Measurements from ENCODE around the gene CRYL1.

The CRYL1 gene

DNA sequence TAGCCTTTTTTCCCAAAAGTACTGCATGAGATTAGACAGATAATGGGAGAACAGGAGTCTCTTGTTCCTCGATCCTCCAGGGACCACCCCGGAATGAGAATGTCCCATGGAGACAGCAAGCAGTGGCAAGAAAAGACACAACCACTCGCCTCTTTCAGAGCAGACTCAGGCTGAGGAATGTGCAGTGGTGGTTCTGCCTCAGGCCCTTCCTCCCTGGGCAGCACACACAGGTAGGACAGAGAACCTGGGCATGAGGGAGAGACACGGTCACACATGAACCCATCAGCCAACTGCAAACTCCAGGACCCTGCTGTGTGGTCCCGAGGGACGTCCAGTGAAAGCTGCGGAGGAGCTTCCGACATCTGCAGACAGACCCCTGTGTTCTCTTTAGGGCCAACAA lies 31.0 kb downstream of the CRYL1 start:
- no peak for DNase-seq (ENCODE audit: low read depth)

DNA sequence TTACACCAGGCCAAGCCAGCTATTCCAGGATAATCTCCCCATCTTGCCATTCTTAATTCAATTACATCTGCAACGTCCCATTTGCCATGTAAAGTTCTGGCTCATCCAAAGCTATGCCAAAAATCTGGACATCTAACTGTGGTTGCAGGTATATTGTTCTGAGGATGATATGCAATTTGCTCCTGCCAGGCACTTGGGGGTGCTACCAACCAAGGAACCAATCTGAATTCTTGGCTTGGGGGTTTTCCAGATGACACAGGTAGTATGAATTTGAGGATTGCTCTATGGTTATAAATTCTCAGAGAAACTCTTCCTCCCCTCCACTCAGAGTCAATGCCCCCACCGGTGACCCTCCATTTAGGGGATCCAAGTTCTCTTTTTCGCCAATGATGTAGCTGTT lies 33.0 kb downstream of the CRYL1 start:
- peak; percentile 70 for DNase-seq (ENCODE audit: low read depth)

DNA sequence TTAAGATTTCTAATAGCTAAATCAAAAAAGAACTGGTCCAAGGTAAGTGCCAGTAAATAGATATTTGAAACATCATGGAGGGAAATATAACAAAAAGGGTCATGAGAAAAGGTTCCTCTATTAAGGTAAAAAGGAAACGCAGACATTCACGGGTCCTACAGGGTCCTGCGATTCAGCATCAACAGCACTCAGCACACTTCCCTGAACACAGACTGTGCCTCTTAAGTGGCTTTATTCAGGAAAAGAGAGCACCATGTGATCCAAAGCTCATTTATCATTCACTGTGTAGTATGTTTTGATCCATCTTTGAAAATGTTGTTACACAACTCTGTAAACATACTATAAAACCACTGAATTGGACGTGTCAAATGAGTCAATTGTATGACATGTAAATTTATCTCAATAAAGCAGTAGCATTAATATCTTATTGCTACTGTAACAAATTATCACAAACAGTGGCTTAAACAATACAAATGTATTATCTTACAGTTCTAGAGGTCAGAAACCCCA lies 33.7 kb downstream of the CRYL1 start:
- no peak for DNase-seq (ENCODE audit: low read depth)

DNA sequence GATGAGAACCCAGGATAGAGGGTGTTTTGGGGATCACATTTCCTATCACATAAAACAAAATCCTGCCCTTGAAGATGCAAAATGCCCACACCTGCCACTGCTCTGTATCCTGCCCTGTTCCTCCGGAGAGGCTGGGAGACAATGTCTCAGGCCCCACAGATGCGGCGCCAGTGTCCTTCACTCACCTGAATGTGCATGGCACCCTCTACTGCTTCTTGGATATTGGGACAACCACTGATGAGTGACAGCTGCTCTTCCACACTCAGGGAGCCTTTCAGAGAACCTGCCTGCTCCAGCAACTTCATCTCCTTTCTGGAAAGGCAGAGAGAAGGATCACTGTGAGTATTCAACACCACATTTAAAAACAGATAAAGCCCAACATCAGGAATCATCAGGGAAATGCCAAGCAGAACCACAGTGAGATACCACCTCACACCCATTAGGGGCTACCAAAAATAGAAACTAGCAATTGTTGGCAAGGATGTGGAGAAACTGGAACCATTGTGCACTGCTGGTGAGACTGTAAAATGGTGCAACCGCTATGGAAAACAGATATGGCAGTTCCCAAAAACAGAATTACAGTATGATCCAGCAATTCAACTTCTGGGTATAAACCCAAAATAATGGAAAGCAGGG lies 36.4 kb downstream of the CRYL1 start:
- DNase-seq (ENCODE audit: low read depth) = no peak

DNA sequence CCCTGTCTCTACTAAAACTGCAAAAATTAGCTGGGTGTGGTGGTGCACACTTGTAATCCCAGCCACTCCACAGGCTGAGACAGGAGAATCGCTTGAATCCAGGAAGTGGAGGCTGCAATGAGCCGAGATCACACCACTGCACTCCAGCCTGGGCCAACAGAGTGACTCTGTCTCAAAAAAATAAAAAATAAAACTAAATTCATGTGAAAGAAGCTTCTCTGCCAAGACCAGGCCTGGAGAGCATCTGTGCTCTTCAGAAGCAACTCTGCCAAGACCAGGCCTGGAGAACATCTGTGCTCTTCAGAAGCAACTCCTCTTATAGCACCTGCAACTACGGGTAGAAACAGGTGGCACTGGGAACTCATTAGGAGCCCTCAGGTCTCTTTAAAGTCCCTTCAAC lies 37.7 kb downstream of the CRYL1 start:
- DNase-seq (ENCODE audit: low read depth) = no peak

DNA sequence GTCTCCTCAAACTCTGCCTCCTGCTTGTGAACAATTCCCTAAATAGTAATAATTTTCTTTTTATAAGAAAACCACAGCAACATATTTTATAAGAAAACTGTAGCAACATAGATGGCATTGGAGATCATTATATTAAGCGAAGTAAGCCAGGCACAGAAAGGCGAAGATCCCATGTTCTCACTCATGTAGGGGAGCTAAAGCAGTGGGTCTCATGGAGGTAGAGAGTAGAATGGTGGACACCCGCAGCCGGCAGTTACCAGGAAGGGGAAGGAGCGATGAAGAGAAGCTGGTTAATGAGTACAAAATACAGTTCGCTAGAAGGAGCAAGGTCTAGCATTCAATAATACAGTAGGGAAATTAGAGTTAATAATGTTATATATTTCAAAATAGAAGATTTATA lies 42.9 kb downstream of the CRYL1 start:
- no peak for DNase-seq (ENCODE audit: low read depth)

DNA sequence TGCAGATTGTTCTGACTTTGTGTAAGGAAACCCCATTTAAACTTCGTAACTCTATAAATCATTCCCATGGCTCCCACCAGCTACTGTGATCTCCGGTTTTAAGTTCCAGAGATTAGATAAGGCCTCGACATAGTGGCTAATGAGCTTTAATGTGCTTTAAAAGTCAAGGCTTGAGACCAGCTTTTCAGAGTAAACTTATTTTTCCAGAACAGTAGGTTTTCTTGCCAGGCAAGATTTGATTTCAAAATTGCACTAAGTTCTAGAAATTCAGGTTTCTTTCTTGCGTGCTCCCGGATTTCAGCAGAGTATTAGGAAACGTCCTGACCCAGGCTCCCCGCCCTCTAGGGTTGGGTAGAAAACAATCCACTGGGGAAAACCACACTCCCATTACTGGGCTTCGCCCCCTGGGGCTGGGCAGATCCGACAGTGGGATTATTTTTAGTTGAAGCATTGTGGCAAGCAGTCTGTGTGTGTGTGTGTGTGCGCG lies 43.3 kb downstream of the CRYL1 start:
- no peak for DNase-seq (ENCODE audit: low read depth)

DNA sequence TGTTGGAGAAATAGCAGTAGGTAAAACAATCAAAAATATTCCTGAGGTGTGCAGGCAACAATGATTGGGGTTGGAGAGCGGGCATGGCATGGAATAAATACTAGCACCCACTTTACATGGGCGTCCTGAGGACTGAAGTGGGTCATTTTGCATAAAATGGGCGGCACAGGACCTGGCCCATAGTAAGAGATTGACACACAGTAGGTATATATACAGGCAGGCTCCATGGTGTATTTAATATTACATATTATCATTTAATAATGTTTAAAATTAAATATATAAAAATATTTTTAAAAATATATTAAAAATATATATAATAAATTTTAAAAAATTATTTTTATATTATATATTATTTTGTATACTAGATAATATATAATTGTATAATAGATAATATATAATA lies 48.3 kb downstream of the CRYL1 start:
- DNase-seq (ENCODE audit: low read depth) = no peak

DNA sequence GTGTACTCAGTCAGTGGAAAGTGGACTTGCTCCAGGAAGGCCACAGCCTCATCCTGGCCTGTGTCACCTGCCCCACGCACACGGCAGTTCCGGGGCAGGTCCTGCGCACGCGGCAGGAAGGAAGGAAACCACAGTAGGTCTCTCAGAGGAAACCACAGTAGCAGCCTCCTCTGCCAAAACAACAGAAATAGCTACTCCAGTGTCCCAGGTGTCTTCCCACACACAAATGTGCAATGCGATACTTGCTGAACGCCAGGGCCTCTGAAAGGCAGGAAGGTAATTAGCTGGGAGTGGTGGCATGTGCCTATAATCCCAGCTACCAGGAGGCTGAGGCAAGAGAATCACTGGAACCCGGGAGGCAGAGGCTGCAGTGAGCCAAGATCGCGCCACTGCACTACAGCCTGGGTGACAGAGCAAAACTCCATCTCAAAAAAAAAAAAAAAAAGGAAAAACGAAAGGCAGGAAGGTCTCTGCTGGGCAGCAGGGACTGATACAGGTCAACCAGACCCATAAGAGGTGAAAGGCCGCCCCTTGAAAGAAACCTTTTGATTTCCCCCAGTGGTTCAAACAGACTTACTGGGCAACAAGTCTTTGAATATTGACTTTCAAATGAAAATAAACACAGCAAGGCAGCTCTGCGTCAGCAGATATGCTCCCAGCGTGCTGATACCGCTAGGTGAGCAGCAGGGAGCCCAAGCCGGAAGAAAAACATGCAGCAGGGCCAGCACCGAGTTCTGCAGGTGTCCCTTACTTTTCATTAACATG lies 49.5 kb downstream of the CRYL1 start:
- DNase-seq (ENCODE audit: low read depth) = no peak

DNA sequence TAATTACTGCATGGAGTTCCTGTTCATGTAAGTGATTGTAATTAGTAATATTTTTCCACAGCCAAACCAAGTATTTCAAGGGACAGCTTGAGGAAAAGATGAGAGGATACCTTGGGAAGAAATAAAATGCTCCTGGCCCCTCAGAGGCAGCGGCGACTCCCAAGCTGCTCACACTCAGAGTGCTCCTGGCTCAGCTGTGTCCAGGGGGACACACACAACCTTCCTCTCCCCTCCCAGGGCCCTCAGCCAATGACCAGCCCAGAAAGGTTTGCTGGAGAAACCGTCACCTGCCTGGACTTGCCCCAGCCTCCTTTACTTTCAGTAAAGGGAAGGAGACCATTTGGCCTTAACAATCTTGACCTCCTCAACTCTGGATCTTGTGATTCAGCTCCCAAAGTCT lies 51.1 kb downstream of the CRYL1 start:
- no peak for DNase-seq (ENCODE audit: low read depth)

DNA sequence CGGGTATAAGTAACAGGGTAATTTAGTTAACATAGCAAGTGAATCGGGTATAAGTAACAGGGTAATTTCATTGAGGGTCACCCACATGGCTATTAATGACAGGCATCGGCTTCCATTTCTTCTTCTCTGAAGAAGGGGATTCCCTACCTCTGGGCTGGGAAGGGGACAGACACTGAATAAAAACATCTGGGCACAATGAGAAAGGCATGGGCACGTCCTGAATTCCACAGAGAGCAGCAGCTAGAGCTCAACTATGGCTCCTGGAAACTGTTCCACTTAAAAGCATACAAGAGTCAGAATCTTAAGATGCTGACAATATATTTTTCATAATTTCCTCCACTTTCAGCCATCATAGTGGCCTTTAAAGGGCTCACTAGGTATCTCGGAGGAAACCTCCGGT lies 51.8 kb downstream of the CRYL1 start:
- DNase-seq (ENCODE audit: low read depth) = no peak

DNA sequence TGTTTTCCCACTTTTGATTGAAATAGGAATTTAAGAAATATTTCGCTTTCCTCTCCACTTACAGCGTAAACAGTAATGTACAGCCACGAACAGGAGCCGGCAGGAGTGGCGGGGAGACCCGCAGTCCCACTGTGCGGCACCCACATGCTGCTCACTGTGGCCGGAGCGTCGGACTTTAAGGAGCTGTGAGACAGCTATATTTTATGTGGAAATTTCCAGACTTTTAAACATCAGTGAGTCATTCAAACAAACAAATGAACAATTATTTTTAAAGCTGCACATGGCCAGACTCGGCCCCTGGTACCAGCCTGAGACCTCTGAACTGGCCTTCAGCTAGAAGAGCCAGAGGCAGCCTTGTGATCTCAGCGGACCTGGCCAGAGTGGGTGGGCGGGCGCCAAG lies 52.5 kb downstream of the CRYL1 start:
- peak; percentile 16 for DNase-seq (ENCODE audit: low read depth)

DNA sequence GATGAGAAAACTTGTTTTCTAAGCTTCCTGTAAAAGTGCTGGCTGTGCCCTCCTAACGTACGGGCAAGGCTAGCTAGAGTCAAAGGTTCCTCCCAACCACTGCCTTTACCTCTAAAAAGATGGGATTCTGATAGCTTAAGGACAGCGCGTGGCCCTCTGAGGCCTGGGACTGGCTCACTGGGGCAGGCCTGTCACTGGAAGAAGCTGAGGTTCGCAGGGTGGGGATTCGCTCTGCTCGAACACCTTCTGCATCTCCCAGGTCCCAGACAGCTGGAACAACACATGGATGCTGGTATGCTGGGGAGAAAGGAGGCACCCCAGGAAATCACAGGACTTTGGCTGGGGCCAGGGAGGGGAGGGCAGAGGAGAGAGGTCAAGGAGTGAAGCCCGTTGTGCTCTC lies 53.1 kb downstream of the CRYL1 start:
- DNase-seq (ENCODE audit: low read depth) = no peak

DNA sequence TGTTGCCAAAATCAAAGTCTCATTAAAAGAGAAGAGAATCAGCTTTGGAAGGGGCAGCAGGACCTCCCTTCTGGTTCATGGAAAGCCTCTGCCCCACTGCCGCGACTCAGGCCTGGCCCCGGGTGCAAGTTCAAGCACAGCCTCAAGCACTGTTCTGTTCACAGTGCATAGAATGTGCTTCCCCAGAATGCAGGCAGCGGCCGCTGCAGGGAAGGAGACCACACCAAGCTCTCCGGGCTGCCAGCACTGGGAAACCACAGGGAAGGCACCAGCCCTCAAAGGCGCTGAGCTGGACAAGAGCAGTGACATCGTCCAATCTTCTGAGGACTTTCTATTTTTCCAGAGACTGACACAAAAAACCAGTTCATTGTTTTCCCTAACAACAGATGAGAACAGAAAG lies 55.5 kb downstream of the CRYL1 start:
- DNase-seq (ENCODE audit: low read depth) = no peak

DNA sequence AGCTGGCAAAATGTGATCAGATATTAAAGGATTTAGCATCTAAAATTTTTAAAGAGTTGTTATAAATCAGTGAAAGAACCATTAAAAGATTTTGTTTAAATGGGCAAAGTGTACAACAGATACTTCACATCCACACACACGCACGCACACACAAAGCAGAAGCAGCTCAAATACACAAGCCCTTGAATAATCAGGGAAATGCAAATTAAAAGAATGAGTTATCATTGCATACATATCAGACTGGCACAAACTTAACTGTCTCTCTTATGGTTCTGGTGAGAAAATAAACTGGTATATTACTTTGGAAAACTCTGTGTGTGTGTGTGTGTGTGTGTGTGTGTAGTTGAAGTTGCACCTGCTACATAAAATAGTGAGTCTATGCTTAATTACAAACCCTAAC lies 59.3 kb downstream of the CRYL1 start:
- no peak for DNase-seq (ENCODE audit: low read depth)

DNA sequence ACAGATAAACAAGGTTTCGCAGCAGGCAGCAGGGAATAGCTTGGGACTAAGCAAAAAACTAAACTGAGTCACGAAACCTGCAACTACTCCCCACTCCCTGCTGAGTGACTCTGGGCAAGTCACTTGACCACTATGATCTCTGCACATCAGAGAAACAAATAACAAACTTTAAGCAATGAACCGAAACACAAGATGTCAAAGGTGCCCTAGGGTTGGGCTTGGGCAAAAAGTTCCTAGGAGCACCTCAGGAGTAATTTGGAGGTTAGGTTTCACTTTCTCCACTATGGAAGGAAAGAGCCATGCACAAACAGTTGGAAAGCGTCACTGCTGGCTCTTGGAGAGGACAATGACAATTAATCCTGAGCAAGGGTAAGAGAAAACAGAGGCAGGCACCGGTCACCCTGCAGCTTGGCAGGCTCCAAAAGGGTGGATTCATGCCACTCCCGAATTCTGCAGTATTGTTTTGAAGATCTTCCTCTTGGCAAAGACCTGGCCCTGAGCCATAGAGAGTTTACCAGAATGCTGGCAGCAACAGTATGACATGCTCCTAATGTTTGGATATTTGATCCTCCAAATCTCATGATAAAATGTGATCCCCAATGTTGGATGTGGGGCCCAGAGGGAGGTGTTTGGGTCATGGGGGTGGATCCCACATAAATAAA lies 60.3 kb downstream of the CRYL1 start:
- DNase-seq (ENCODE audit: low read depth) = no peak

DNA sequence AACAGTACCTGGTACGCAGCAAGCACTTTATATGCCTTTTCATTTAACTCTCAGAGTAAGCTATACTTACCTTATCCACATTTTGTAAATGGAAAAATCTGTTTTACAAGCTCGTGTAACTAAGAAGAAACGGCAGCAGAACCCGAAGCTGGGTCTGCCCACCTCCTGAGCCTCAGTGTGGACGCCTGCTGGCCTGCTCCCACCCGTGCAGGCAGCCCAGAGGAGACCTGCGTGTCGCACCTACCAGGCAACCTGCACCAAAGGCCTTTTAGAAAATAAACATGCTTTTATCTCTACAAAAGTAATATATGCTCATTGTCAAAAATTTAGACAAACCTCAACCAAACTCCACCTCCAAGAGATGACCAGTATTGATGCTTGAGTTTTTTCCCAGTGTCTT lies 62.7 kb downstream of the CRYL1 start:
- DNase-seq (ENCODE audit: low read depth) = no peak

DNA sequence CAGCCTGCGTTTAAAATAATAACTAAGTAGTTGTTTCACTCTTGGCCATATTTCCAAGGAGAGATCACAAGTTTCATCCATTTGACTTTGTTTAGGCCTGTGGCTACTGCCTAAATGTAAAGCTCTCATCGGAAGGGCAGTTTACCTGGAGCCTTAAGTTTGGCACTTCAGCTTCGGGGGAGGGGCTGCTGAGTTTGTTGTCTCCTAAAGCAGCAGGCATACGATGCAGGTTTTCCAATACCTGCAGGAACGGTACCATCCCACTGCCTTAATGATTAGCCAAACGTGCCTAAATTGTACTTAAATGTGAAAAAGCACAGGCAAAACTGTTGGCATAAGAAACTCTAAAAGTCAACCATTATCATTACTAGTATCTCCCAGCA lies 63.1 kb downstream of the CRYL1 start:
- DNase-seq (ENCODE audit: low read depth) = no peak

DNA sequence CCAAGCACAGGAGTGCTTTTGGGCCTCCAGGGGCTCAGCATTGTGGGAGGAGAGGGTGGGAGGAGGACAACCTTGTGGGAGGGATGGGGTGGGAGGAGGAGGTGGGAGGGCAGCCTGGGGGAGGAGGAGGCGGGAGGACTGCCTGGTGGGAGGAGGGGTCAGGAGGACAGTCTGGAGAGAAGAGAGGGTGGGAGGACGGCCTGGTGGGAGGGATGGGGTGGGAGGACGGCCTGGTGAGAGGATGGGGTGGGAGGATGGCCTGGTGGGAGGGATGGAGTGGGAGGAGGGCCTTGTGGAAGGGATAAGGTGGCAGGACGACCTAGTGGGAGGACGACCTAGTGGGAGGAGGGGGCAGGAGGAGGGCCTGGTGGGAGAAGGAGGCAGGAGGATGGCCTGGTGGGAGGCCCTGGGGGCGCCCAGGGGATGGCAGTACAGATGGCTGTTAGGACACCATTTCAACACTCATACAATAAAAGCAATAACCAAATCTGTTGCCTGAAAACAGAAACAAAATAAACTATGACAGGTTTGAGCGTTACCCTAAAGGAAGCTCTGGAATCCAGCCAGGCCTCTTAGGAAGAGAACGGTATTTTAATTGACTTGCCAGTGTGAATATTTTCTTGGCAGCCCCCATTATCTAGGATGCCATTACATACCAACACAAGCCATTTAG lies 63.7 kb downstream of the CRYL1 start:
- DNase-seq (ENCODE audit: low read depth) = no peak

DNA sequence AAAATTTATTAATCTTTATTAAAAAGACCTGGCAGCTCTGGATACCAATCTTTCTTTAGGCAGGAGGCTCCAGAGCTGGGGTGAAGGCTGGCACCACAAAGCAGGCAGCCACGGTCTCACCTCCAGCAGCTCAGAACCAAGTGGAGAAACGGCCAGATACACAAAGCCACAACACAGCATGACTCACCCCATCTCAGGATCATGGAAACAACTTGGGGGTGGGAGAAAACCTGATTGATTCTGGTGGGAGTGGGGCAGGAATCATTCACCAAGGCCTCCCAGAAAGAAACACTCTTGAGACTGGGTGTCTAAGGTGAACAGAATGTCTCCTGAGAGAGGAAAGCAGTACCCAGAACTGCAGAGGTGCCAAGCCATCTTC lies 64.2 kb downstream of the CRYL1 start:
- DNase-seq (ENCODE audit: low read depth) = peak; percentile 46

DNA sequence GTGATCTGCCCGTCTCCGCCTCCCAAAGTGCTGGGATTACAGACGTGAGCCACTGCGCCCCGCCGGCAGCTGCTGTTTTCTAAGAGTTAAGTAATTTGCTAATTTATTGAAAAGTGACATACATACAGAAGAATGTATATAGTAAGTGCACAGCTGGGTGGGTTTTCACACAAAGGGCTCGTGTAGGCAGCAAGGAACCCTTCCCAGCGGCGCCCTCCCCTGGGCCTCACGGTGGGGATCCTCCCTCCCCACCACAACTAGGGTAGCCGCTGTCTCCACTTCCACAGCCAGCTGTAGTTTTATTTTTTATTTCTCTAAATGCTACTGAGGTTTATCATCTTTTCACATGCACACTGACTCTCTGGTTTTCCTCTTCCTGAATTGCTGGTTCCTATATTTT lies 64.9 kb downstream of the CRYL1 start:
- no peak for DNase-seq (ENCODE audit: low read depth)

DNA sequence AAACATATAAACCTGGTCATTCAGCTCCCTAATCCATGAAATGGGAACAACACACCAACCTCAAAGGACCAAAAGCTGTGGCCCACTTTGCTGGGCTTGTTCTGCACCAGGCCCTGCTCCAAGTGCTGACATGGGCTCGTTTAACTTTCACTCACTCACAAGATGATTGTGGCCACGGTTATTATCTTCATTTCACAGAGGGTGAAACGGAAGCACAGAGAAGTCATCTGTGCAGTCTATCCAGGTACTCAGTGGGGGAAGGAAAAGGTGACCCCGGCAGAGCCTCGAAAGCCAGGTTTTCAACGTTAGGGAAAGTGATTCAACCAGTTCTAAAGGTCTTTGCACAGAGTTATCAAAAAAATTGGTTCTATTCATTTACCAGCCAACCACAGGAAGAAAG lies 68.0 kb downstream of the CRYL1 start:
- no peak for DNase-seq (ENCODE audit: low read depth)

DNA sequence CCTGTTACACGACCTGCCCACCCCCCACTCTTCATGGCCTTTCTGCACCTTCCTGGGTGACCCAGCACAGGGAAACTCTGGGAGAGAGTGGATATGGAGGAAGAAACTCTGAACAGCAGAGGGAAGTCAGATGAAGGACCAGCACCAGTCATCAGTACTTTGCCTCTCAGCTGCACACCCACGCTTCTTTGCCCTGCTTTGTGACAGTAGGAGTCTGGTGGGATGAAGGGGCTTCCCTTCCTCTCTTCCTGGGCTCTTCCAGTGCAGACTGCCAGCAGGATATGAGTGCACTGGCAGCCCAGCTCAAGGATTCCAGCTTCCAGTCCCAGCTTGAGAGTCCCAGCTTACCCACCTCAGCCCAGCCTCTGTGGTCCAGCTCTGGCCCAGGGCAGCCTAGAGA lies 68.9 kb downstream of the CRYL1 start:
- DNase-seq (ENCODE audit: low read depth) = no peak
